Measurements from ENCODE around the gene JSRP1. TPM values are rescaled to one million over a fixed set of nuclear protein-coding genes. Genes with fewer than 3 reads are reported as not detected.

Gene JSRP1
- total RNA-seq, 1 donor from 2014 or later, result 0.42 TPM

DNA sequence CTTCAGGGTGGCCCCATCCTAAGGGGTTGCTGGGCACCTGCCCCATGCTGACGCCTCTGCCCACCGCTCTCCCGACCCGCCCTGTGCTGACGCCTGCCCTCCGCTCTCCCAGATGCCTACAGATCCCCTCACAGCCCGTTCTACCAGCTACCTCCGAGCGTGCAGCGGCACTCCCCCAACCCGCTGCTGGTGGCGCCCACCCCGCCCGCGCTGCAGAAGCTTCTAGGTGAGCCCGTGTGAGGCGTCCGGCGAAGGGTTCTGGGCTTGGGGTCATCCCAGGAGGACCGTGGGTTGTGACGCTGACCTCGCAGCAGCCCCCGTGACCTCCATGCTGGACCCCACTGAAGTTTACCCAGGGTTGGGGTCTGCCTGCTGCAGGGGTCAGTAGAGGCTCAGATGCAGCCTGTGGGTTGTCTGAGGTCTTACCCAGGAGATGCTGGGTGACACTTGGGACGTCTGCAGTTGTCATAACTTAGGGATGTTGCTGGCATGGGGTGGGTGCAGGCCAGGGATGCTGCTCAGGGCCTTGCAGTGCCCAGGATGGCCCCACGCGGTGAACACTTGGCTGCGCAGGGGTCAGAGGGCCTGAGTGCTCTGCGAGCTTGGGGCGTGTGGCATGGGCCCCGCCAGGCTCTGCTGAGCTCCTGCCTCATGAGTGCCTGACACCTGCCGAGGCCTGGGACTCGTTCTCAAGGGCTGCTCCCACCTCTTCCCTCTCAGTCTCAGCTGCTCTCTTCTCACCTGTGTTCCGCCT lies 45.1 kb downstream of the JSRP1 start:
- peaks cover 17% of the 10 kb centered on the region for H3K36me3 Mint-ChIP-seq (ENCODE audit: low read depth)
- no peak overlapping the region for H3K27ac Mint-ChIP-seq (ENCODE audit: unreplicated experiment)

DNA sequence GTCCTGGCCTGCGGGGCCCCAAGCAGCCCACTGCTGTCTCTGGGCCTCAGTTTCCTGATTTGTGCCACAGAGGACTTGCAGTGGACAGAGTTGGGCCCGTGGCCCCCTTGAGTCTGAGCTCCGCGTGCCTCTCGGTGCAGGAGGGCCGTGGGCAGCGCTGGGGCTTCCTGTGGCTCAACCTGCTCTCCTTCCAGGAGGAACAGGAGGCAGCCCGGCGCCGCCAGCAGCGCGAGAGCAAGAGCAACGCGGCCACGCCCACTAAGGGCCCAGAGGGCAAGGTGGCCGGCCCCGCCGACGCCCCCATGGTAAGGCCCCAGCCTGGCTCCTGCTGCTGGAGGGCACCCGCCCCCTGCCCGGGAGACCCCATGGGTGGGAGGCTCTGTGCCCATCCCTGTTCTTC lies 46.0 kb downstream of the JSRP1 start:
- no peak overlapping the region for H3K27ac Mint-ChIP-seq (ENCODE audit: unreplicated experiment)

More for the DNA sequence above, 45.1 kb downstream of the JSRP1 start:
- Mint-ChIP-seq H3K4me1 (ENCODE audit: low read depth) (peaks cover 12% of the 10 kb centered on the region), H3K4me3 (ENCODE audit: unreplicated experiment) (no peak overlapping the region), H3K9me3 (ENCODE audit: low read depth) (no peaks in the 10 kb centered on the region), H3K27me3 (ENCODE audit: low read depth) (no peaks in the 10 kb centered on the region)
- DNase-seq (ENCODE audit: low spot score), result no peak
- no peak for TF ChIP-seq CTCF (IDR thresholded peaks at IDR 0.05)

GRCh38 chr19:2209408-2209807 lies 46.8 kb downstream of the JSRP1 start:
- H3K9me3 Mint-ChIP-seq (ENCODE audit: low read depth), result no peaks in the 10 kb centered on the region
- H3K4me1 Mint-ChIP-seq (ENCODE audit: low read depth), result peaks cover 19% of the 10 kb centered on the region
- H3K36me3 Mint-ChIP-seq (ENCODE audit: low read depth), result peaks cover 9% of the 10 kb centered on the region
- no peak for DNase-seq (ENCODE audit: low spot score)
- H3K27me3 Mint-ChIP-seq (ENCODE audit: low read depth), result no peaks in the 10 kb centered on the region
- no peak overlapping the region for H3K4me3 Mint-ChIP-seq (ENCODE audit: unreplicated experiment)
- no peak for TF ChIP-seq CTCF (IDR thresholded peaks at IDR 0.05)
- H3K27ac Mint-ChIP-seq (ENCODE audit: unreplicated experiment), result no peak overlapping the region

More for the DNA sequence above, 46.0 kb downstream of the JSRP1 start:
- no peaks in the 10 kb centered on the region for H3K27me3 Mint-ChIP-seq (ENCODE audit: low read depth)
- peaks cover 18% of the 10 kb centered on the region for H3K4me1 Mint-ChIP-seq (ENCODE audit: low read depth)
- H3K9me3 Mint-ChIP-seq (ENCODE audit: low read depth), result no peaks in the 10 kb centered on the region
- TF ChIP-seq CTCF (IDR thresholded peaks at IDR 0.05), result no peak
- no peak overlapping the region for H3K4me3 Mint-ChIP-seq (ENCODE audit: unreplicated experiment)
- no peak for DNase-seq (ENCODE audit: low spot score)
- peaks cover 11% of the 10 kb centered on the region for H3K36me3 Mint-ChIP-seq (ENCODE audit: low read depth)

- Mint-ChIP-seq H3K27ac (ENCODE audit: unreplicated experiment) (peak overlapping the region; percentile 51), H3K4me1 (ENCODE audit: low read depth) (peaks cover 19% of the 10 kb centered on the region)
These were observed 47.2 kb downstream of the JSRP1 start for GRCh38 chr19:2208975-2209374.

More at GRCh38 chr19:2208975-2209374, 47.2 kb downstream of the JSRP1 start:
- no peak overlapping the region for H3K4me3 Mint-ChIP-seq (ENCODE audit: unreplicated experiment)
- no peak for DNase-seq (ENCODE audit: low spot score)
- H3K36me3 Mint-ChIP-seq (ENCODE audit: low read depth), result peaks cover 12% of the 10 kb centered on the region
- TF ChIP-seq CTCF (IDR thresholded peaks at IDR 0.05), result peak; percentile 38
- no peaks in the 10 kb centered on the region for H3K9me3 Mint-ChIP-seq (ENCODE audit: low read depth)
- H3K27me3 Mint-ChIP-seq (ENCODE audit: low read depth), result no peaks in the 10 kb centered on the region
